ENCODE measurements around the gene CNTN4. TPM values are rescaled to one million over a fixed set of nuclear protein-coding genes. Genes with fewer than 3 reads are reported as not detected.

The CNTN4 gene
- polyA plus RNA-seq, 1 donor (not counting 4 experiments of a cell fraction or from before 2014, with no cell fraction given) = not detected

- no peak overlapping the region for H3K27ac ChIP-seq (ENCODE audit: control insufficient read depth, insufficient read depth, low read length)
- no peaks in the 10 kb centered on the region for H3K4me1 ChIP-seq (ENCODE audit: control insufficient read depth, extremely low read depth, insufficient read depth, low read length)
- H3K9me1 ChIP-seq (ENCODE audit: control insufficient read depth, extremely low read depth, insufficient read depth, low read length) = no peaks in the 10 kb centered on the region
- no peaks in the 10 kb centered on the region for H4K20me1 ChIP-seq (ENCODE audit: control insufficient read depth, extremely low read depth, insufficient read depth, low read length)
- dilution Hi-C loops (cut with MboI; ENCODE audit: extremely low pct_ligation_motif_present, low sequenced_read_pairs) = no loop called here
- no peaks in the 10 kb centered on the region for H3K9me3 ChIP-seq (ENCODE audit: control insufficient read depth, low read depth, low read length)
- H3K27me3 ChIP-seq (ENCODE audit: control insufficient read depth, extremely low read depth, insufficient read depth, low read length) = no peaks in the 10 kb centered on the region
- H3K9ac ChIP-seq (ENCODE audit: control insufficient read depth, extremely low read depth, insufficient read depth, low read length) = no peak overlapping the region
- DNase-seq (ENCODE audit: low read depth, low spot score) (no peak), FAIRE-seq (no peak)
- TF ChIP-seq CTCF (optimal IDR thresholded peaks at IDR 0.05 in 1 of 3, IDR thresholded peaks at IDR 0.05 in 1 of 3, conservative IDR thresholded peaks at IDR 0.05 in 1 of 3; ENCODE audit: extremely low read depth in 1 of 3, insufficient read depth in 2 of 3, low read length in 3 of 3) = no peak
- TF ChIP-seq EZH2 (IDR thresholded peaks at IDR 0.05; ENCODE audit: low read length) = no peak
- H2AFZ ChIP-seq (ENCODE audit: control insufficient read depth, low read length) = no peak overlapping the region
- H3K4me2 ChIP-seq (ENCODE audit: control insufficient read depth, extremely low read depth, insufficient read depth, low read depth, low read length) = no peak overlapping the region
- H3K79me2 ChIP-seq (ENCODE audit: control insufficient read depth, insufficient read depth, low read length) = no peaks in the 10 kb centered on the region
- H3K4me3 ChIP-seq (ENCODE audit: control insufficient read depth in 2 of 3, extremely low read depth in 1 of 3, insufficient read depth in 2 of 3, low read depth in 1 of 3, low read length in 3 of 3) = no peak overlapping the region
- no peaks in the 10 kb centered on the region for H3K36me3 ChIP-seq (ENCODE audit: control insufficient read depth in 2 of 2, extremely low read depth in 1 of 2, insufficient read depth in 2 of 2, low read length in 2 of 2)
Measured at GRCh38 chr3:2454865-2455264, 356.2 kb downstream of the CNTN4 start.

GRCh38 chr3:2456788-2457187, 358.1 kb downstream of the CNTN4 start:
- H3K4me2 ChIP-seq (ENCODE audit: control insufficient read depth, extremely low read depth, insufficient read depth, low read depth, low read length) = no peak overlapping the region
- H3K4me3 ChIP-seq (ENCODE audit: control insufficient read depth in 2 of 3, extremely low read depth in 1 of 3, insufficient read depth in 2 of 3, low read depth in 1 of 3, low read length in 3 of 3) = no peak overlapping the region
- H2AFZ ChIP-seq (ENCODE audit: control insufficient read depth, low read length) = no peak overlapping the region
- no peaks in the 10 kb centered on the region for H3K79me2 ChIP-seq (ENCODE audit: control insufficient read depth, insufficient read depth, low read length)
- FAIRE-seq (no peak), DNase-seq (ENCODE audit: low read depth, low spot score) (no peak)
- H3K27me3 ChIP-seq (ENCODE audit: control insufficient read depth, extremely low read depth, insufficient read depth, low read length) = no peaks in the 10 kb centered on the region
- TF ChIP-seq CTCF (optimal IDR thresholded peaks at IDR 0.05 in 1 of 3, IDR thresholded peaks at IDR 0.05 in 1 of 3, conservative IDR thresholded peaks at IDR 0.05 in 1 of 3; ENCODE audit: extremely low read depth in 1 of 3, insufficient read depth in 2 of 3, low read length in 3 of 3) (no peak), EZH2 (IDR thresholded peaks at IDR 0.05; ENCODE audit: low read length) (no peak)
- H4K20me1 ChIP-seq (ENCODE audit: control insufficient read depth, extremely low read depth, insufficient read depth, low read length) = no peaks in the 10 kb centered on the region
- no peaks in the 10 kb centered on the region for H3K9me1 ChIP-seq (ENCODE audit: control insufficient read depth, extremely low read depth, insufficient read depth, low read length)
- no peak overlapping the region for H3K9ac ChIP-seq (ENCODE audit: control insufficient read depth, extremely low read depth, insufficient read depth, low read length)
- no peaks in the 10 kb centered on the region for H3K4me1 ChIP-seq (ENCODE audit: control insufficient read depth, extremely low read depth, insufficient read depth, low read length)
- dilution Hi-C loops (cut with MboI; ENCODE audit: extremely low pct_ligation_motif_present, low sequenced_read_pairs) = no loop called here
- H3K36me3 ChIP-seq (ENCODE audit: control insufficient read depth in 2 of 2, extremely low read depth in 1 of 2, insufficient read depth in 2 of 2, low read length in 2 of 2) = no peaks in the 10 kb centered on the region
- H3K9me3 ChIP-seq (ENCODE audit: control insufficient read depth, low read depth, low read length) = no peaks in the 10 kb centered on the region
- H3K27ac ChIP-seq (ENCODE audit: control insufficient read depth, insufficient read depth, low read length) = no peak overlapping the region

Measured in keratinocyte (primary cell).